Panc1 (cell line): ENCODE results near the gene SORCS1. TPM values are rescaled to one million over a fixed set of nuclear protein-coding genes. Genes with fewer than 3 reads are reported as not detected.

ENCODE experiments used
- ATAC-seq: fragments of 200-7000 bp; cut with Tn5 transposase; 2 replicates; pipeline ENCODE4 v1.9.1; 2020; ENCODE audit warnings: mild to moderate bottlenecking, moderate library complexity
- BruUV-seq: library from RNA; stranded (reverse); fragments of 400-500 nt; replicated peaks from 2 replicates; lab custom pipeline; 2021; lab: Mats Ljungman, UMichigan
- CTCF ChIA-PET: fragments of 300-600 bp; sonication (Branson Sonifier 250); formaldehyde crosslinking; loops from one replicate; lab custom pipeline; 2022; ENCODE audit warnings: antibody characterized with exemption; lab: Charles Lee
- POLR2A ChIA-PET: fragments of 300-600 bp; sonication (Branson Sonifier 250); formaldehyde crosslinking; loops from one replicate; lab custom pipeline; 2022; ENCODE audit warnings: antibody characterized with exemption; lab: Charles Lee
- DNase-seq: peaks from one replicate; pipeline ENCODE4 v3.0.0-alpha.2; 2010; ENCODE audit warnings: low read depth, low spot score
- H3K27ac ChIP-seq: 2 replicates; pipeline ENCODE4 v1.5.1; 2011; ENCODE audit warnings: mild to moderate bottlenecking, low read length, inconsistent platforms
- H3K27me3 ChIP-seq: fragments of 200-500 bp; sonication (Bioruptor generic); 2 replicates; pipeline ENCODE4 v1.6.0; 2014; ENCODE audit warnings: low read length, inconsistent platforms; ENCODE audit not compliant: control insufficient read depth, insufficient read depth
- H3K36me3 ChIP-seq: fragments of 200-500 bp; sonication (Bioruptor generic); 2 replicates; pipeline ENCODE4 v1.5.1; 2014; ENCODE audit warnings: inconsistent platforms, mild to moderate bottlenecking, low read length, moderate library complexity; ENCODE audit not compliant: control insufficient read depth, insufficient read depth
- H3K4me1 ChIP-seq: 2 replicates; pipeline ENCODE4 v1.5.1; 2011; ENCODE audit warnings: inconsistent platforms, mild to moderate bottlenecking, low read length, moderate library complexity; ENCODE audit not compliant: control insufficient read depth, insufficient read depth
- H3K4me3 ChIP-seq, 2 experiments: 2 replicates each; pipeline ENCODE4 v1.5.1; 2011 to 2012; ENCODE audit warnings: low read depth in 2 of 2, low read length in 2 of 2, mild to moderate bottlenecking in 2 of 2, inconsistent platforms in 1 of 2, moderate library complexity in 1 of 2
- H3K9me3 ChIP-seq: fragments of 200-500 bp; sonication (Bioruptor generic); 2 replicates; pipeline ENCODE4 v1.5.1; 2014; ENCODE audit warnings: low read depth, mild to moderate bottlenecking, inconsistent platforms, low read length, moderate library complexity; ENCODE audit not compliant: control insufficient read depth, insufficient read depth
- POLR2AphosphoS5 ChIP-seq: IDR thresholded peaks from 2 replicates; pipeline ENCODE4 v1.6.1; 2012; ENCODE audit warnings: mild to moderate bottlenecking, low read depth, low read length, moderate library complexity
- SIN3A ChIP-seq: IDR thresholded peaks from 2 replicates; pipeline ENCODE4 v1.6.1; 2012; ENCODE audit warnings: low read depth, mild to moderate bottlenecking, low read length, moderate library complexity, borderline replicate concordance; ENCODE audit not compliant: insufficient read depth
- TCF7L2 ChIP-seq: IDR thresholded peaks from 2 replicates; pipeline ENCODE4 v1.6.1; 2011; ENCODE audit warnings: mild to moderate bottlenecking, low read depth, low read length, inconsistent platforms
- in situ Hi-C: cut with HindIII; loops from 2 replicates; pipeline ENCODE4 v1.10.0; 2016; ENCODE audit warnings: low sequenced_read_pairs, low pct_unique_long_range_greater_than_20kb
- intact Hi-C: fragments of 100-400 bp; cut with micrococcal nuclease; formaldehyde crosslinking; loops from one replicate; pipeline ENCODE4 v1.10.0; 2022; ENCODE audit not compliant: unreplicated experiment
- total RNA-seq: library from RNA; stranded (reverse); gene quantifications from one replicate; pipeline ENCODE4 v1.2.1, GENCODE V29; 2021; ENCODE audit not compliant: unreplicated experiment
- TF ChIP-seq, protein P1 (sequence below), 2 experiments: IDR thresholded peaks; 2 replicates each; pipeline ENCODE4 v1.6.1; 2011 to 2012; ENCODE audit warnings: low read depth in 2 of 2, control low read depth in 1 of 2, low read length in 1 of 2, mild to moderate bottlenecking in 1 of 2, moderate library complexity in 1 of 2; ENCODE audit not compliant: insufficient read depth in 1 of 2
- TF ChIP-seq, protein P2 (sequence below): fragments of 450-650 bp; IDR thresholded peaks from 2 replicates; pipeline ENCODE4 v1.5.1; 2017; ENCODE audit warnings: mild to moderate bottlenecking

SORCS1 gene
- total RNA-seq, 1 experiment from 2014 or later: not detected

DNA sequence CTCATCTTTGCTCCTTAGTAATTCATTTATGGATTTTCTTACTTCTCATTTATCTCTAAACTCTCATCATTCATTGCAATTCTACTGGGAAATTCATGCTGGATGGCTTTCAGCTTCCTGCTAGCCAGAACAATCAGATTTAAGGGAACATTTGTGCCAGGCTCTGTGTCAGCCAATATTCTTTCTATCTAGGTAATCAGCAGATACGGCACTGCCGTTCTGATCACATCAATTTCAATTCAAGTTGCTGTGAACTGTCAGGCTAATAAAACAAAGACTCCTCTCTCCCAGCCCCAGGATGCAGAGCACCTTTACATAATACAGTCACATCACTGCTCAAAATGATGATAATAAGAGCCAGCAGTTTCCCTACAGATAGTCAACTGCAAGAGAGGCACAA is 468.3 kb downstream of the SORCS1 start:
- POLR2A ChIA-PET: no interaction called here
- CTCF ChIA-PET: no interaction called here

DNA sequence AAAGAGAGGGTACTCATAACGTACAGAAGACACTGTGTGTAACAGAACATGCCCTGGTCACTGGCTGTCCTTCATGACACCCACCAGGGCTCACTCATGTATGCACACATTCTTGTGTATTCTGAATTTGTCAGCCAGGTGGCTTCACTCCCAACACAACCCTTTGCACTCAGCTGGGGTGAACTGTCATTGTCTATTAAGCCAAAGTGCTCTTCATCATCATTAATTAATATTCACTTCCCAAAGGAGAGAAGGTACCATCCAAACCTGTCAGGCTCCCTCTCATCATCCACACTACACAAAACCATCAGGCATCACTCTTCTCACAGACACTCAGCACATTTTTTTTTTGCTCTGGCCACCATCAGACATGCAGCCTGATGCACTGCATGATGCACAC is 469.8 kb downstream of the SORCS1 start:
- Histone ChIP-seq H3K9me3 (no peaks in the 10 kb centered on the region), H3K4me1 (no peaks in the 10 kb centered on the region), H3K27ac (no peak overlapping the region), H3K36me3 (no peaks in the 10 kb centered on the region), H3K27me3 (no peaks in the 10 kb centered on the region; the same call in 1 of the 2 replicates), H3K4me3 (no peak overlapping the region)
- intact Hi-C loops (no loop called here), in situ Hi-C loops (no loop called here)
- POLR2A ChIA-PET: no interaction called here
- ATAC-seq (no peak), DNase-seq (no peak)
- no peak for TF ChIP-seq SIN3A
- no peak for TF ChIP-seq POLR2AphosphoS5
- no peak for TF ChIP-seq TCF7L2
- TF ChIP-seq, protein P1, sequence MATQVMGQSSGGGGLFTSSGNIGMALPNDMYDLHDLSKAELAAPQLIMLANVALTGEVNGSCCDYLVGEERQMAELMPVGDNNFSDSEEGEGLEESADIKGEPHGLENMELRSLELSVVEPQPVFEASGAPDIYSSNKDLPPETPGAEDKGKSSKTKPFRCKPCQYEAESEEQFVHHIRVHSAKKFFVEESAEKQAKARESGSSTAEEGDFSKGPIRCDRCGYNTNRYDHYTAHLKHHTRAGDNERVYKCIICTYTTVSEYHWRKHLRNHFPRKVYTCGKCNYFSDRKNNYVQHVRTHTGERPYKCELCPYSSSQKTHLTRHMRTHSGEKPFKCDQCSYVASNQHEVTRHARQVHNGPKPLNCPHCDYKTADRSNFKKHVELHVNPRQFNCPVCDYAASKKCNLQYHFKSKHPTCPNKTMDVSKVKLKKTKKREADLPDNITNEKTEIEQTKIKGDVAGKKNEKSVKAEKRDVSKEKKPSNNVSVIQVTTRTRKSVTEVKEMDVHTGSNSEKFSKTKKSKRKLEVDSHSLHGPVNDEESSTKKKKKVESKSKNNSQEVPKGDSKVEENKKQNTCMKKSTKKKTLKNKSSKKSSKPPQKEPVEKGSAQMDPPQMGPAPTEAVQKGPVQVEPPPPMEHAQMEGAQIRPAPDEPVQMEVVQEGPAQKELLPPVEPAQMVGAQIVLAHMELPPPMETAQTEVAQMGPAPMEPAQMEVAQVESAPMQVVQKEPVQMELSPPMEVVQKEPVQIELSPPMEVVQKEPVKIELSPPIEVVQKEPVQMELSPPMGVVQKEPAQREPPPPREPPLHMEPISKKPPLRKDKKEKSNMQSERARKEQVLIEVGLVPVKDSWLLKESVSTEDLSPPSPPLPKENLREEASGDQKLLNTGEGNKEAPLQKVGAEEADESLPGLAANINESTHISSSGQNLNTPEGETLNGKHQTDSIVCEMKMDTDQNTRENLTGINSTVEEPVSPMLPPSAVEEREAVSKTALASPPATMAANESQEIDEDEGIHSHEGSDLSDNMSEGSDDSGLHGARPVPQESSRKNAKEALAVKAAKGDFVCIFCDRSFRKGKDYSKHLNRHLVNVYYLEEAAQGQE (IDR thresholded peaks at IDR 0.05; ENCODE audit: insufficient read depth in 1 of 2, low read depth in 2 of 2, low read length in 1 of 2): no peak
- TF ChIP-seq, protein P2, sequence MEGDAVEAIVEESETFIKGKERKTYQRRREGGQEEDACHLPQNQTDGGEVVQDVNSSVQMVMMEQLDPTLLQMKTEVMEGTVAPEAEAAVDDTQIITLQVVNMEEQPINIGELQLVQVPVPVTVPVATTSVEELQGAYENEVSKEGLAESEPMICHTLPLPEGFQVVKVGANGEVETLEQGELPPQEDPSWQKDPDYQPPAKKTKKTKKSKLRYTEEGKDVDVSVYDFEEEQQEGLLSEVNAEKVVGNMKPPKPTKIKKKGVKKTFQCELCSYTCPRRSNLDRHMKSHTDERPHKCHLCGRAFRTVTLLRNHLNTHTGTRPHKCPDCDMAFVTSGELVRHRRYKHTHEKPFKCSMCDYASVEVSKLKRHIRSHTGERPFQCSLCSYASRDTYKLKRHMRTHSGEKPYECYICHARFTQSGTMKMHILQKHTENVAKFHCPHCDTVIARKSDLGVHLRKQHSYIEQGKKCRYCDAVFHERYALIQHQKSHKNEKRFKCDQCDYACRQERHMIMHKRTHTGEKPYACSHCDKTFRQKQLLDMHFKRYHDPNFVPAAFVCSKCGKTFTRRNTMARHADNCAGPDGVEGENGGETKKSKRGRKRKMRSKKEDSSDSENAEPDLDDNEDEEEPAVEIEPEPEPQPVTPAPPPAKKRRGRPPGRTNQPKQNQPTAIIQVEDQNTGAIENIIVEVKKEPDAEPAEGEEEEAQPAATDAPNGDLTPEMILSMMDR: no peak
- CTCF ChIA-PET: no interaction called here
- BruUV-seq: no TSS peak

More for the DNA sequence above, 468.3 kb downstream of the SORCS1 start:
- Histone ChIP-seq H3K9me3 (no peaks in the 10 kb centered on the region), H3K4me1 (no peaks in the 10 kb centered on the region), H3K4me3 (no peak overlapping the region), H3K27me3 (no peaks in the 10 kb centered on the region; the same call in 1 of the 2 replicates), H3K27ac (no peak overlapping the region), H3K36me3 (no peaks in the 10 kb centered on the region)
- DNase-seq (no peak), ATAC-seq (no peak)
- TF ChIP-seq SIN3A: no peak
- BruUV-seq: no TSS peak
- intact Hi-C loops: no loop called here
- in situ Hi-C loops: no loop called here

DNA sequence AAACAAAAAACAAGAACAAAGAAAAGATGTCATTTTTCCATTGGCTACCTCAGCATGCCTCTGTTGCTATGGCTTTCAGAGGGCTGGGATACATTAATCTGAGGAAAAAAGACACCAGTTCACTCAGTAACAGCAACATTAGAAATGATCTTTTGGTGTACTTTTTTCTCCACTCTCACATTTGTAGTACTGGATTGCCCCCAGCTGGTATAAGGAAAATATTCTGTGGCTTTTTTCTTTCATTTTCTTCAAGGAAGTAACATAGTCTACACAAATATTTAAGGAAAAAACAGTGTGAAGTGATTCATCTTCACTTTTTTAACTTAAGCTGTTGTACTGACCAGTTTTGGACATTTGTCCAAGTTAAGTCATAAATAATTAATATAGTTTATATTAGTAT is 482.3 kb downstream of the SORCS1 start:
- Histone ChIP-seq H3K4me3 (no peak overlapping the region), H3K4me1 (no peaks in the 10 kb centered on the region), H3K27me3 (no peaks in the 10 kb centered on the region; the same call in 1 of the 2 replicates), H3K27ac (no peak overlapping the region), H3K36me3 (no peaks in the 10 kb centered on the region; the same call in 1 of the 2 replicates), H3K9me3 (no peaks in the 10 kb centered on the region)
- no peak for DNase-seq
- POLR2A ChIA-PET: no interaction called here
- no TSS peak for BruUV-seq
- CTCF ChIA-PET: no interaction called here
- intact Hi-C loops (no loop called here), in situ Hi-C loops (no loop called here)
- no peak for ATAC-seq
- TF ChIP-seq POLR2AphosphoS5 (no peak), SIN3A (no peak), TCF7L2 (no peak)
- TF ChIP-seq, protein P1 (IDR thresholded peaks at IDR 0.05; ENCODE audit: insufficient read depth in 1 of 2, low read depth in 2 of 2, low read length in 1 of 2): no peak
- TF ChIP-seq, protein P2: no peak
